HEK293 (cell line): ENCODE data around the gene TTYH1.

ENCODE experiments used
- CTCF ChIA-PET: fragments of 350-600 bp; formaldehyde crosslinking; extraction: SDS; loops from one replicate; lab custom pipeline; 2021; ENCODE audit warnings: antibody characterized with exemption; lab: Yijun Ruan, JAX
- POLR2A ChIA-PET: fragments of 300-600 bp; formaldehyde crosslinking; extraction: SDS; loops from one replicate; lab custom pipeline; 2020; ENCODE audit warnings: antibody characterized with exemption, inconsistent platforms; lab: Yijun Ruan, JAX
- H3K27ac ChIP-seq: fragments of 200-500 bp; sonication (Bioruptor generic); 2 replicates; pipeline ENCODE4 v1.5.1; 2014; ENCODE audit warnings: low read depth, low read length, control low read depth, inconsistent platforms; ENCODE audit errors: extremely low read depth
- H3K36me3 ChIP-seq, 2 experiments: fragments of 200-500 bp in 1 of 2; sonication (Bioruptor generic) in 1 of 2; 1 replicate in 1 of 2; 2 replicates in 1 of 2; pipeline ENCODE4 v1.5.1; 2014 to 2017; ENCODE audit warnings: inconsistent platforms in 2 of 2, low read length in 2 of 2; ENCODE audit not compliant: control insufficient read depth in 2 of 2, insufficient read depth in 1 of 2
- H3K4me1 ChIP-seq: fragments of 200-500 bp; sonication (Bioruptor generic); 2 replicates; pipeline ENCODE4 v1.5.1; 2014; ENCODE audit warnings: mild to moderate bottlenecking, low read length, inconsistent platforms; ENCODE audit not compliant: control insufficient read depth, insufficient read depth
- H3K4me3 ChIP-seq: 2 replicates; pipeline ENCODE4 v1.5.1; 2011; ENCODE audit warnings: low read depth, mild to moderate bottlenecking, control low read depth, low read length, moderate library complexity
- H3K9me3 ChIP-seq: fragments of 200-500 bp; sonication (Bioruptor generic); 2 replicates; pipeline ENCODE4 v1.5.1; 2014; ENCODE audit warnings: low read depth, low read length, inconsistent platforms; ENCODE audit not compliant: control insufficient read depth, insufficient read depth
- INSM2 ChIP-seq: fragments of 450-650 bp; formaldehyde crosslinking; IDR thresholded peaks from 2 replicates; pipeline ENCODE4 v1.5.1; 2016; ENCODE audit warnings: missing biosample characterization, missing genetic modification characterization
- KLF17 ChIP-seq: fragments of 450-650 bp; formaldehyde crosslinking; IDR thresholded peaks from 2 replicates; pipeline ENCODE4 v1.5.1; 2016; ENCODE audit warnings: missing biosample characterization, missing genetic modification characterization
- MYNN ChIP-seq: fragments of 450-650 bp; formaldehyde crosslinking; IDR thresholded peaks from 2 replicates; pipeline ENCODE4 v1.5.1; 2016; ENCODE audit warnings: missing biosample characterization, missing genetic modification characterization, borderline replicate concordance
- PRDM2 ChIP-seq: fragments of 450-650 bp; formaldehyde crosslinking; IDR thresholded peaks from 2 replicates; pipeline ENCODE4 v1.5.1; 2016; ENCODE audit warnings: missing biosample characterization, missing genetic modification characterization, borderline replicate concordance
- SCRT1 ChIP-seq: fragments of 450-650 bp; formaldehyde crosslinking; IDR thresholded peaks from 2 replicates; pipeline ENCODE4 v1.5.1; 2016; ENCODE audit warnings: missing biosample characterization, missing genetic modification characterization, borderline replicate concordance
- SCRT2 ChIP-seq: fragments of 450-650 bp; formaldehyde crosslinking; IDR thresholded peaks from 2 replicates; pipeline ENCODE4 v1.5.1; 2016; ENCODE audit warnings: missing biosample characterization, missing genetic modification characterization
- WT1 ChIP-seq: fragments of 450-650 bp; formaldehyde crosslinking; IDR thresholded peaks from 2 replicates; pipeline ENCODE4 v1.5.1; 2016; ENCODE audit warnings: missing biosample characterization, missing genetic modification characterization
- ZBTB1 ChIP-seq: fragments of 450-650 bp; formaldehyde crosslinking; IDR thresholded peaks from 2 replicates; pipeline ENCODE4 v1.5.1; 2016; ENCODE audit warnings: missing biosample characterization, missing genetic modification characterization
- ZIC2 ChIP-seq: fragments of 450-650 bp; formaldehyde crosslinking; IDR thresholded peaks from 2 replicates; pipeline ENCODE4 v1.5.1; 2016; ENCODE audit warnings: missing biosample characterization, missing genetic modification characterization
- ZNF19 ChIP-seq: fragments of 450-650 bp; formaldehyde crosslinking; IDR thresholded peaks from 2 replicates; pipeline ENCODE4; 2016; ENCODE audit warnings: missing biosample characterization, missing genetic modification characterization, low read depth
- ZNF239 ChIP-seq: fragments of 450-650 bp; formaldehyde crosslinking; IDR thresholded peaks from 2 replicates; pipeline ENCODE4 v1.5.1; 2016; ENCODE audit warnings: missing biosample characterization, missing genetic modification characterization
- ZNF280D ChIP-seq: fragments of 450-650 bp; formaldehyde crosslinking; IDR thresholded peaks from 2 replicates; pipeline ENCODE4 v1.5.1; 2016; ENCODE audit warnings: missing biosample characterization, missing genetic modification characterization
- ZNF335 ChIP-seq: fragments of 450-650 bp; formaldehyde crosslinking; conservative IDR thresholded peaks from 2 replicates; pipeline ENCODE4 v1.5.1; 2016; ENCODE audit warnings: missing biosample characterization, missing genetic modification characterization
- ZNF394 ChIP-seq: fragments of 450-650 bp; formaldehyde crosslinking; IDR thresholded peaks from 2 replicates; pipeline ENCODE4 v1.5.1; 2016; ENCODE audit warnings: missing biosample characterization, missing genetic modification characterization, mild to moderate bottlenecking, moderate library complexity, borderline replicate concordance
- ZNF449 ChIP-seq: fragments of 450-650 bp; formaldehyde crosslinking; IDR thresholded peaks from 2 replicates; pipeline ENCODE4 v1.5.1; 2017; ENCODE audit warnings: missing biosample characterization, mild to moderate bottlenecking, missing genetic modification characterization, moderate library complexity
- ZNF501 ChIP-seq: fragments of 450-650 bp; formaldehyde crosslinking; IDR thresholded peaks from 2 replicates; pipeline ENCODE4 v1.5.1; 2016; ENCODE audit warnings: missing biosample characterization, missing genetic modification characterization
- ZNF600 ChIP-seq: fragments of 450-650 bp; formaldehyde crosslinking; IDR thresholded peaks from 2 replicates; pipeline ENCODE4 v1.5.1; 2016; ENCODE audit warnings: missing biosample characterization, missing genetic modification characterization
- ZNF629 ChIP-seq: fragments of 450-650 bp; formaldehyde crosslinking; IDR thresholded peaks from 2 replicates; pipeline ENCODE4 v1.5.1; 2017; ENCODE audit warnings: missing biosample characterization, missing genetic modification characterization
- ZNF654 ChIP-seq: fragments of 450-650 bp; formaldehyde crosslinking; IDR thresholded peaks from 2 replicates; pipeline ENCODE4 v1.5.1; 2016; ENCODE audit warnings: low read depth, missing biosample characterization, missing genetic modification characterization
- ZNF707 ChIP-seq: fragments of 450-650 bp; formaldehyde crosslinking; IDR thresholded peaks from 2 replicates; pipeline ENCODE4 v1.5.1; 2016; ENCODE audit warnings: missing biosample characterization, missing genetic modification characterization
- ZNF768 ChIP-seq: fragments of 450-650 bp; formaldehyde crosslinking; IDR thresholded peaks from 2 replicates; pipeline ENCODE4 v1.5.1; 2018; ENCODE audit warnings: missing biosample characterization, mild to moderate bottlenecking, missing genetic modification characterization
- ZNF777 ChIP-seq: fragments of 450-650 bp; formaldehyde crosslinking; IDR thresholded peaks from 2 replicates; pipeline ENCODE4 v1.5.1; 2017; ENCODE audit warnings: missing biosample characterization, missing genetic modification characterization, borderline replicate concordance
- ZNF785 ChIP-seq: fragments of 450-650 bp; formaldehyde crosslinking; IDR thresholded peaks from 2 replicates; pipeline ENCODE4 v1.5.1; 2016; ENCODE audit warnings: missing biosample characterization, missing genetic modification characterization
- ZSCAN23 ChIP-seq: fragments of 450-650 bp; formaldehyde crosslinking; IDR thresholded peaks from 2 replicates; pipeline ENCODE4 v1.5.1; 2016; ENCODE audit warnings: missing biosample characterization, missing genetic modification characterization

TTYH1 gene

GRCh38 chr19:54387991-54388801 is 27.1 kb upstream of the TTYH1 start (continued):
- TF ChIP-seq ZBTB1 (no peak), WT1 (tag by site-specific recombination) (0 out of 2 replicates have a peak, but pooled peaks have one; percentile 25), ZIC2 (tag by site-specific recombination) (no peak), KLF17 (tag by site-specific recombination) (no peak), SCRT2 (tag by site-specific recombination) (peak; percentile 92), ZNF394 (tag by site-specific recombination) (no peak), ZNF785 (tag by site-specific recombination) (no peak), ZNF600 (tag by site-specific recombination) (0 out of 2 replicates have a peak, but pooled peaks have one; percentile 37), SCRT1 (no peak), ZNF335 (tag by site-specific recombination) (no peak; the same call in 1 of the 2 replicates), ZNF654 (no peak), ZNF707 (tag by site-specific recombination) (no peak), ZNF280D (tag by site-specific recombination) (no peak), ZNF449 (tag by site-specific recombination) (no peak)
- TF ChIP-seq, all 188 proteins: peak for 8

GRCh38 chr19:54388802-54389139 is 26.5 kb upstream of the TTYH1 start:
- no peaks in the 10 kb centered on the region for H3K9me3 ChIP-seq
- ChIA-PET POLR2A (no interaction called here), CTCF (interaction anchor here (0.5 to 4.8 kb wide), 14 partner anchors 12 to 771 kb away, joined by 3 to 34 read pairs (median 3); partner anchors contain the start of genes CDC42EP5 and LAIR1)
- H3K4me3 ChIP-seq, result peak overlapping the region; percentile 33; the same call in 1 of the 2 replicates
- H3K4me1 ChIP-seq, result no peaks in the 10 kb centered on the region
- no peaks in the 10 kb centered on the region for H3K36me3 ChIP-seq
- no peak overlapping the region for H3K27ac ChIP-seq
- no peak for TF ChIP-seq ZNF501
- no peak for TF ChIP-seq ZNF777
- no peak for TF ChIP-seq ZNF629 (tag by site-specific recombination)
- TF ChIP-seq ZNF768, result no peak
- TF ChIP-seq ZNF19 (tag by site-specific recombination), result no peak
- no peak for TF ChIP-seq INSM2
- no peak for TF ChIP-seq ZNF239 (tag by site-specific recombination)
- no peak for TF ChIP-seq ZNF785 (tag by site-specific recombination)
- TF ChIP-seq ZSCAN23 (tag by site-specific recombination), result no peak
- no peak for TF ChIP-seq PRDM2 (tag by site-specific recombination)
- TF ChIP-seq MYNN, result no peak
